ENCODE results near the gene EPB42.

DNA sequence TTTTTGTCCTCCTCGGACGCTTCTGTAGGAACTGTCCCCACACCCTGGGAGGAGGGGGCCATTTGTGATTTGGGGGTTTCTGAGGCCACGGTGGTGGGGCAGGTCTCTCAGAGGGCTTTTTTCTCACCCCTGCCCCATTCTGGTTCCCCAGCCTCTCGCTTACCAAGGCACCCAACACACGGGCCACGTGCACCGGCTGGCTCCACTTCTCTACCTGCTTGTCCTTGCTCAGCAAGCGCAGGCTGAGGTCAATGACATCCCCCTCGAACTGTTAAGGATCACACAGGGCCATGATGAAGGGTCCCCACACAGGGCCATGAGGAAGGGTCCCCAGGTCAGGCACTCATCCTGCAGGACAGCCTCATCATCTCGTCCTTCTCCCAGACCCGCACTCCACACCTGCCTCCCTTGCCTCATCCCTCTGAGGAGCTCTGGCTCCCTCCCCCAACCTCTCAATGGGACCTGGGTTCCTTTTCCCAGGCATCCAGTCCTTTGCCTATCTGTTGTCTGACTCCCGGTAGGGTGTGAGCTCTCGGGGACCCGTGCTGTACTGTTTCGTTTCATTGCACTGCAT is 10.6 kb downstream of the EPB42 start:
- TF ChIP-seq EZH2 (IDR thresholded peaks at IDR 0.05; ENCODE audit: borderline replicate concordance, low read depth, low read length, severe bottlenecking): no peak
- TF ChIP-seq, protein P1, sequence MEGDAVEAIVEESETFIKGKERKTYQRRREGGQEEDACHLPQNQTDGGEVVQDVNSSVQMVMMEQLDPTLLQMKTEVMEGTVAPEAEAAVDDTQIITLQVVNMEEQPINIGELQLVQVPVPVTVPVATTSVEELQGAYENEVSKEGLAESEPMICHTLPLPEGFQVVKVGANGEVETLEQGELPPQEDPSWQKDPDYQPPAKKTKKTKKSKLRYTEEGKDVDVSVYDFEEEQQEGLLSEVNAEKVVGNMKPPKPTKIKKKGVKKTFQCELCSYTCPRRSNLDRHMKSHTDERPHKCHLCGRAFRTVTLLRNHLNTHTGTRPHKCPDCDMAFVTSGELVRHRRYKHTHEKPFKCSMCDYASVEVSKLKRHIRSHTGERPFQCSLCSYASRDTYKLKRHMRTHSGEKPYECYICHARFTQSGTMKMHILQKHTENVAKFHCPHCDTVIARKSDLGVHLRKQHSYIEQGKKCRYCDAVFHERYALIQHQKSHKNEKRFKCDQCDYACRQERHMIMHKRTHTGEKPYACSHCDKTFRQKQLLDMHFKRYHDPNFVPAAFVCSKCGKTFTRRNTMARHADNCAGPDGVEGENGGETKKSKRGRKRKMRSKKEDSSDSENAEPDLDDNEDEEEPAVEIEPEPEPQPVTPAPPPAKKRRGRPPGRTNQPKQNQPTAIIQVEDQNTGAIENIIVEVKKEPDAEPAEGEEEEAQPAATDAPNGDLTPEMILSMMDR (IDR thresholded peaks at IDR 0.05; ENCODE audit: borderline replicate concordance, extremely low read depth, low read length, poor library complexity, severe bottlenecking): no peak

Measured in DND-41 (cell line).